Skeletal muscle satellite cell (primary cell): ENCODE results near the gene ACADS.
"Not testable (repeated sequence)": the region's sequence is repeated elsewhere in the genome, so short reads cannot be mapped to it uniquely, and the experiment has no call there.

Experiments used
- H3K27me3 ChIP-seq: 2 replicates; pipeline ENCODE4 v1.7.0; 2013; ENCODE audit warnings: low read length; ENCODE audit not compliant: control insufficient read depth, insufficient read depth
- H3K36me3 ChIP-seq: 2 replicates; pipeline ENCODE4 v1.7.0; 2013; ENCODE audit warnings: mild to moderate bottlenecking, control low read depth, low read length; ENCODE audit not compliant: insufficient read depth
- H3K4me1 ChIP-seq: 2 replicates; pipeline ENCODE4 v1.7.0; 2013; ENCODE audit warnings: low read length; ENCODE audit not compliant: control insufficient read depth, insufficient read depth
- H3K4me2 ChIP-seq: 2 replicates; pipeline ENCODE4 v1.7.0; 2013; ENCODE audit warnings: mild to moderate bottlenecking, low read length
- H3K4me3 ChIP-seq: 2 replicates; pipeline ENCODE4 v1.7.0; 2013; ENCODE audit warnings: low read length
- H3K9ac ChIP-seq: 2 replicates; pipeline ENCODE4 v1.7.0; 2013; ENCODE audit warnings: mild to moderate bottlenecking, low read depth, low read length, moderate library complexity
- H3K9me3 ChIP-seq: replicated peaks from 2 replicates; pipeline ENCODE4 v1.7.0; 2013; ENCODE audit warnings: mild to moderate bottlenecking, control low read depth, low read length

Gene ACADS

GRCh38 chr12:120719496-120720233 lies 6.0 kb upstream of the ACADS start:
- Histone ChIP-seq H3K4me3 (no peak overlapping the region), H3K9ac (no peak overlapping the region), H3K36me3 (peaks cover 63% of the 10 kb centered on the region), H3K4me2 (no peak overlapping the region), H3K27me3 (no peaks in the 10 kb centered on the region), H3K4me1 (peaks cover 13% of the 10 kb centered on the region), H3K9me3 (no peaks in the 10 kb centered on the region)

GRCh38 chr12:120720234-120720986 lies 5.2 kb upstream of the ACADS start:
- H3K4me3 ChIP-seq, result no peak overlapping the region
- H3K9ac ChIP-seq, result no peak overlapping the region

GRCh38 chr12:120720987-120721801 lies 4.4 kb upstream of the ACADS start:
- Histone ChIP-seq H3K4me2 (no peak overlapping the region), H3K9me3 (no peaks in the 10 kb centered on the region), H3K36me3 (peaks cover 56% of the 10 kb centered on the region), H3K27me3 (no peaks in the 10 kb centered on the region), H3K9ac (no peak overlapping the region), H3K4me3 (no peak overlapping the region), H3K4me1 (peaks cover 25% of the 10 kb centered on the region)

More at GRCh38 chr12:120720234-120720986, 5.2 kb upstream of the ACADS start:
- no peaks in the 10 kb centered on the region for H3K9me3 ChIP-seq
- peaks cover 20% of the 10 kb centered on the region for H3K4me1 ChIP-seq
- peaks cover 57% of the 10 kb centered on the region for H3K36me3 ChIP-seq
- H3K4me2 ChIP-seq, result no peak overlapping the region
- H3K27me3 ChIP-seq, result no peaks in the 10 kb centered on the region

DNA sequence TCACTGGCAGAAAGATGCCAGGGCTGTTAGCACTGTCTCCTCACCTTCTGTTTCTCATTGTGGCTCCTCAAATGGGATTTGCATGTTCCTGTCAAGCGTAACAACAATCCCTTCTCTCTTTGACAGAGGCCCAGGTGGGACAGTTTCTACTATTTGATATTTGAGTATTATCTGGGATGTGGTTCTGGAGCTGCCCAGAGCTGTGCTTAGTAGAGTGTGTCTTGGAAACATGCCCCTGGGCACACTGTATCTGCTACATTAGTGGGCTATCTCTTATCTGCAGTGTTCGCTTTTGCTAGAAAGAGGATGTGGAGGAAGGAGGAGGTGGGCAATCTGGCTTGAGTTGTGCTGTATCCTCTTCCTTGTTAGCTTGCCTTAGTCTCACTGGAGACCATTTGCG lies 3.8 kb upstream of the ACADS start:
- Histone ChIP-seq H3K36me3 (peaks cover 50% of the 10 kb centered on the region), H3K4me2 (no peak overlapping the region), H3K4me3 (no peak overlapping the region), H3K27me3 (no peaks in the 10 kb centered on the region), H3K9ac (no peak overlapping the region), H3K9me3 (no peaks in the 10 kb centered on the region), H3K4me1 (peaks cover 28% of the 10 kb centered on the region)

GRCh38 chr12:120722784-120723183 lies 2.8 kb upstream of the ACADS start:
- Histone ChIP-seq H3K4me2 (no peak overlapping the region), H3K27me3 (no peaks in the 10 kb centered on the region), H3K9me3 (no peaks in the 10 kb centered on the region), H3K4me1 (peaks cover 28% of the 10 kb centered on the region), H3K36me3 (peaks cover 47% of the 10 kb centered on the region), H3K9ac (no peak overlapping the region), H3K4me3 (no peak overlapping the region)

DNA sequence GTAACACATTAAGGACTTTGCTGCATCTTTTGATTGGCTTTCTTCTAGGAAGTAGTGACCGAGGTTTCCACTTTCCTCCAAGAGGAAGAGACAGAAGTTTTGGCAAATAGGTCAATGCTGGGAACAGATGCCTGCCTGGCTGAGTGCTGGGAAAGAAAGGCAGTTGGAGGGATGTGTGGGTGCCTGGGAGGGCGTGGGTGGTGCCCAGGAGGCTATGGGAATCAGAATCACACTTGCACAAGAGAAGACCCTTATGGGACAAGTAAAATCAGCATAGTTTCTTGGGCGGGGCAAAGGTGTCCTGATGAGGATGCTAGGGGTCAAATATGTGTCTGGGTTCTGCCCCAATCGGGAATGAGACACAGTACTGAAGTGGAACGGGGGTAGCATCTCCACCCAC lies 906 bp upstream of the ACADS start:
- peaks cover 28% of the 10 kb centered on the region for H3K4me1 ChIP-seq
- no peaks in the 10 kb centered on the region for H3K27me3 ChIP-seq
- peaks cover 29% of the 10 kb centered on the region for H3K36me3 ChIP-seq
- H3K4me3 ChIP-seq, result peak overlapping the region; percentile 90
- H3K9me3 ChIP-seq, result no peaks in the 10 kb centered on the region
- H3K4me2 ChIP-seq, result peak overlapping the region; percentile 94
- no peak overlapping the region for H3K9ac ChIP-seq

- Histone ChIP-seq H3K9me3 (no peaks in the 10 kb centered on the region), H3K27me3 (no peaks in the 10 kb centered on the region), H3K36me3 (peaks cover 26% of the 10 kb centered on the region), H3K4me2 (peak overlapping the region; percentile 94), H3K4me3 (peak overlapping the region; percentile 90), H3K9ac (peak overlapping the region; percentile 80), H3K4me1 (peaks cover 27% of the 10 kb centered on the region)
Measured at GRCh38 chr12:120725151-120725658, 421 bp upstream of the ACADS start.

DNA sequence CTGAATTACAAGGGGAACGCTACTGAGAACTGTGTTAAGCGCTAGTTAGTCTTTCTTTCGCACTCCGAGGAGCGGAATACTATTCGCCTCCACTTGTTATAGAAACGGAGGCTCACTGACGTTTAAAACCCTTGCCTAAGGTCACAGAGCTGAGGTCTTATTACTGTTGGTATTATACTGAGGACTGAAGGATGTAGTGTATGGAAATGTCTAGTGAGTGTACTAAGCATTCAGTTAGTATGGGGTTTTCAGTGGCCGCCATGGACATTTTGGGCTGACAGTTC lies 826 bp downstream of the ACADS start:
- Histone ChIP-seq H3K4me1 (peaks cover 18% of the 10 kb centered on the region), H3K27me3 (no peaks in the 10 kb centered on the region), H3K36me3 (peaks cover 21% of the 10 kb centered on the region), H3K9ac (peak overlapping the region; percentile 80), H3K4me2 (peak overlapping the region; percentile 94), H3K9me3 (no peaks in the 10 kb centered on the region), H3K4me3 (peak overlapping the region; percentile 90)

DNA sequence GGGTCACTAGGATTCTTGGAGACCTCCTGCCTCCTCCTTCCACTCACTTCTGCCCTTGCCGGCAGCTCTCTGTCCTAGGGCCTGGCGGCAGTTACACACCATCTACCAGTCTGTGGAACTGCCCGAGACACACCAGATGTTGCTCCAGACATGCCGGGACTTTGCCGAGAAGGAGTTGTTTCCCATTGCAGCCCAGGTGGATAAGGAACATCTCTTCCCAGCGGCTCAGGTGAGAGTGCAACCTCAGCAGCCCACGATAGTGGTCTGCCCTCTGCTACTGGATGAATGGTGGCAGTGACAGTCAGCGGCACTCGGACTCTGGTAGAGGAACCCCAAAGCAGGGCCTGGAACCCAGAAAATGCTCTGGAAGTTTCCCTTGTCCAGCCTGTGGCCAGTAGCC lies 1.3 kb downstream of the ACADS start:
- Histone ChIP-seq H3K4me2 (no peak overlapping the region), H3K9ac (no peak overlapping the region), H3K4me1 (peaks cover 18% of the 10 kb centered on the region), H3K27me3 (no peaks in the 10 kb centered on the region), H3K4me3 (no peak overlapping the region), H3K9me3 (no peaks in the 10 kb centered on the region), H3K36me3 (peaks cover 16% of the 10 kb centered on the region)

GRCh38 chr12:120732198-120732597 lies 6.6 kb downstream of the ACADS start:
- not testable (repeated sequence) for H3K9me3 ChIP-seq, H3K4me2 ChIP-seq, H3K4me1 ChIP-seq, H3K36me3 ChIP-seq, H3K9ac ChIP-seq, H3K27me3 ChIP-seq, H3K4me3 ChIP-seq

GRCh38 chr12:120733574-120733973 lies 7.9 kb downstream of the ACADS start:
- no peaks in the 10 kb centered on the region for H3K4me1 ChIP-seq
- no peaks in the 10 kb centered on the region for H3K9me3 ChIP-seq
- H3K4me3 ChIP-seq, result no peak overlapping the region
- no peak overlapping the region for H3K4me2 ChIP-seq
- H3K27me3 ChIP-seq, result no peaks in the 10 kb centered on the region
- H3K36me3 ChIP-seq, result peaks cover 5% of the 10 kb centered on the region
- no peak overlapping the region for H3K9ac ChIP-seq
